Measurements from ENCODE around the gene XYLT1. TPM values are rescaled to one million over a fixed set of nuclear protein-coding genes. Genes with fewer than 3 reads are reported as not detected.
A peak's percentile ranks its signal among the peaks of the same experiment; 100 is the strongest.

Gene XYLT1
- total and polyA plus RNA-seq, 9 of the 15 experiments (the other 6 are each of a cell fraction or from before 2014, with no cell fraction given): 0.03 to 0.09 (median 0.08) TPM; not detected in 6

DNA sequence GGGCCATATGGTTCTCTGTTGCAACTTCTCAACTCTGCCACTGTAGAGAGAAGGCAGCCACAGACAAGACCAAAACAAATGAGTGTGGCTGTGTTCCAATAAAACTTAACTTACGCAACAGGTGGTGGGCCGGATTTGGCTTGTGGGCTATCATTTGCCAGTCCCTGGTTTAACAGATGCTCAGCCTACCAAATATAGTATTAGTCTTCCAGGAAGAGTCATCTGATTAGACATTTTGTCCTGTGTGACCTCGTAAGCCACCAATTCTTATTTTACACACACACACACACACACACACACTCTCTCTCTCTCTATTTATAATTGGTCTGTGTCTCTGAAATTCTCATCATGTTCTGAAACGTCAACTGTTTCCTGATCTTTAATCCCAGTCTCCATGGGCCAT is 245.9 kb downstream of the XYLT1 start:
- H3K4me2 ChIP-seq (ENCODE audit: insufficient read depth, low read length): no peak overlapping the region
- no peaks in the 10 kb centered on the region for H3K79me2 ChIP-seq (ENCODE audit: control insufficient read depth, insufficient read depth, low read length)
- DNase-seq (ENCODE audit: extremely low read depth in 1 of 4, low spot score in 3 of 4) (no peak), ATAC-seq (no peak), FAIRE-seq (no peak)
- intact Hi-C loops (cut with micrococcal nuclease) (no loop called here), in situ Hi-C loops (cut with MboI) (no loop called here)
- H3K9me3 ChIP-seq (replicated peaks; ENCODE audit: control insufficient read depth, insufficient read depth, low read depth, low read length): no peaks in the 10 kb centered on the region
- TF ChIP-seq GTF2F1 (IDR thresholded peaks at IDR 0.05; ENCODE audit: low read depth, low read length) (no peak), CEBPG (CRISPR knock-in tag; IDR thresholded peaks at IDR 0.05) (no peak), CEBPG (tag; conservative IDR thresholded peaks at IDR 0.05 in 1 of 2, IDR thresholded peaks at IDR 0.05 in 1 of 2) (peak in 1 of 2 experiments; percentile 63; a peak in 2 of 4 replicates)
- H3K36me3 ChIP-seq (ENCODE audit: control insufficient read depth, insufficient read depth, low read length): no peaks in the 10 kb centered on the region
- H3K9me1 ChIP-seq (ENCODE audit: control insufficient read depth, insufficient read depth, low read length): no peaks in the 10 kb centered on the region
- POLR2A ChIA-PET: no interaction called here
- no peak overlapping the region for H3K9ac ChIP-seq (ENCODE audit: insufficient read depth in 1 of 2, low read depth in 2 of 2, low read length in 2 of 2)
- H3K27ac ChIP-seq (ENCODE audit: extremely low read depth, low read depth, low read length): no peak overlapping the region
- no peak overlapping the region for H3K4me3 ChIP-seq
- no peak overlapping the region for H2AFZ ChIP-seq (ENCODE audit: low read depth, low read length)
- CTCF ChIA-PET (ENCODE audit: low intra/inter-chr PET ratio): no interaction called here
- H3K27me3 ChIP-seq (ENCODE audit: control insufficient read depth in 2 of 2, insufficient read depth in 2 of 2, low read length in 2 of 2): peaks cover 22 to 38% of the 10 kb centered on the region in 2 experiments; a peak in 3 of 5 replicates
- BruUV-seq (replicated peaks): no TSS peak
- 0 out of 2 replicates have a peak, but pooled peaks cover 2% of the 10 kb centered on the region for H4K20me1 ChIP-seq (replicated peaks; ENCODE audit: control insufficient read depth, insufficient read depth, low read length)
- no peaks in the 10 kb centered on the region for H3K4me1 ChIP-seq (replicated peaks in 1 of 2; ENCODE audit: control insufficient read depth in 2 of 2, insufficient read depth in 2 of 2, low read length in 2 of 2)
- WGBS (ENCODE audit: insufficient coverage, low coverage, missing lambda C conversion rate): 0% methylated on average over 4 of the region's 4 CpGs

DNA sequence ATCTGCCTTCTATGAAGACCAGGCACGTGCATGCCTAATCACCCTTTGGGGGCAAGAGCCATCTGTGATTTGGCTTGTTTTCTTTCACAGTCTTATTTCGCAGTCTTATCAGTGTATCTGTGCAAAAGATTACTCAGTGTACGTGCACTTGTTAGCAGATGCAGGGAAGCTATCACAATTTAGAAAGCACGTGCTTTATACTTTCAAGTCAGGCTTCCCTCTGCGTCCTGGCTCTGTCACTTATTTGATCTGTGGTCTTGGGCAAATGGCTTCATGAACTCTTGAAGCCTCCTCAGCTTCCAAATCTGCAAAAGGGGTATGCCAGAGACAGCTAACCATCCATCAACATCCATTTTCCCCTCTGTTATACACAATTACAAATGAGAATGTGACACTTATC is 246.4 kb downstream of the XYLT1 start:
- in situ Hi-C loops (cut with MboI): no loop called here
- Histone ChIP-seq H3K9ac (ENCODE audit: insufficient read depth in 1 of 2, low read depth in 2 of 2, low read length in 2 of 2) (no peak overlapping the region), H3K4me1 (replicated peaks in 1 of 2; ENCODE audit: control insufficient read depth in 2 of 2, insufficient read depth in 2 of 2, low read length in 2 of 2) (no peaks in the 10 kb centered on the region), H2AFZ (ENCODE audit: low read depth, low read length) (no peak overlapping the region), H3K4me2 (ENCODE audit: insufficient read depth, low read length) (no peak overlapping the region), H3K9me1 (ENCODE audit: control insufficient read depth, insufficient read depth, low read length) (no peaks in the 10 kb centered on the region), H3K27me3 (ENCODE audit: control insufficient read depth in 2 of 2, insufficient read depth in 2 of 2, low read length in 2 of 2) (peaks cover 22 to 37% of the 10 kb centered on the region in 2 experiments; a peak in 4 of 5 replicates), H3K4me3 (no peak overlapping the region), H3K27ac (ENCODE audit: extremely low read depth, low read depth, low read length) (no peak overlapping the region), H3K9me3 (replicated peaks; ENCODE audit: control insufficient read depth, insufficient read depth, low read depth, low read length) (no peaks in the 10 kb centered on the region), H3K36me3 (ENCODE audit: control insufficient read depth, insufficient read depth, low read length) (no peaks in the 10 kb centered on the region), H3K79me2 (ENCODE audit: control insufficient read depth, insufficient read depth, low read length) (no peaks in the 10 kb centered on the region), H4K20me1 (replicated peaks; ENCODE audit: control insufficient read depth, insufficient read depth, low read length) (0 out of 2 replicates have a peak, but pooled peaks cover 2% of the 10 kb centered on the region)
- DNase-seq (ENCODE audit: extremely low read depth in 1 of 4, low spot score in 3 of 4) (no peak), ATAC-seq (no peak), FAIRE-seq (no peak)
- TF ChIP-seq POLR3G (IDR thresholded peaks at IDR 0.05; ENCODE audit: extremely low read depth, insufficient read length, insufficient replicate concordance) (no peak), NFRKB (IDR thresholded peaks at IDR 0.05; ENCODE audit: low read depth) (no peak), PHB2 (IDR thresholded peaks at IDR 0.05; ENCODE audit: low read depth) (no peak), SIN3A (IDR thresholded peaks at IDR 0.05; ENCODE audit: borderline replicate concordance in 2 of 2, control insufficient read depth in 1 of 2, low read depth in 2 of 2, low read length in 2 of 2) (no peak)
- TF ChIP-seq, protein P1, sequence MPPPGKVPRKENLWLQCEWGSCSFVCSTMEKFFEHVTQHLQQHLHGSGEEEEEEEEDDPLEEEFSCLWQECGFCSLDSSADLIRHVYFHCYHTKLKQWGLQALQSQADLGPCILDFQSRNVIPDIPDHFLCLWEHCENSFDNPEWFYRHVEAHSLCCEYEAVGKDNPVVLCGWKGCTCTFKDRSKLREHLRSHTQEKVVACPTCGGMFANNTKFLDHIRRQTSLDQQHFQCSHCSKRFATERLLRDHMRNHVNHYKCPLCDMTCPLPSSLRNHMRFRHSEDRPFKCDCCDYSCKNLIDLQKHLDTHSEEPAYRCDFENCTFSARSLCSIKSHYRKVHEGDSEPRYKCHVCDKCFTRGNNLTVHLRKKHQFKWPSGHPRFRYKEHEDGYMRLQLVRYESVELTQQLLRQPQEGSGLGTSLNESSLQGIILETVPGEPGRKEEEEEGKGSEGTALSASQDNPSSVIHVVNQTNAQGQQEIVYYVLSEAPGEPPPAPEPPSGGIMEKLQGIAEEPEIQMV (tag; conservative IDR thresholded peaks at IDR 0.05; ENCODE audit: low read depth): no peak
- TF ChIP-seq, protein P2, sequence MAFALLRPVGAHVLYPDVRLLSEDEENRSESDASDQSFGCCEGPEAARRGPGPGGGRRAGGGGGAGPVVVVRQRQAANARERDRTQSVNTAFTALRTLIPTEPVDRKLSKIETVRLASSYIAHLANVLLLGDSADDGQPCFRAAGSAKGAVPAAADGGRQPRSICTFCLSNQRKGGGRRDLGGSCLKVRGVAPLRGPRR (CRISPR knock-in tag; IDR thresholded peaks at IDR 0.05): no peak
- ChIA-PET POLR2A (no interaction called here), CTCF (ENCODE audit: low intra/inter-chr PET ratio) (no interaction called here)
- BruUV-seq (replicated peaks): no TSS peak
- intact Hi-C loops (cut with micrococcal nuclease): no loop called here
- 0% methylated on average over 5 of the region's 5 CpGs for WGBS (ENCODE audit: insufficient coverage, low coverage, missing lambda C conversion rate)

Data from K562 (cell line).